GM23248 (cell line): ENCODE measurements around the gene GPR82.

ENCODE experiments used
- EZH2 ChIP-seq: fragments of 200-600 bp; sonication (generic); IDR thresholded peaks from 2 replicates; pipeline ENCODE4 v1.6.1; 2018; ENCODE audit warnings: antibody characterized with exemption, mild to moderate bottlenecking; ENCODE audit not compliant: insufficient read depth, poor library complexity, severe bottlenecking
- EZH2phosphoT487 ChIP-seq: fragments of 200-600 bp; sonication (generic); IDR thresholded peaks from 2 replicates; pipeline ENCODE4 v1.6.1; 2018; ENCODE audit warnings: antibody characterized with exemption, moderate library complexity, mild to moderate bottlenecking, low read depth; ENCODE audit not compliant: insufficient read depth

DNA sequence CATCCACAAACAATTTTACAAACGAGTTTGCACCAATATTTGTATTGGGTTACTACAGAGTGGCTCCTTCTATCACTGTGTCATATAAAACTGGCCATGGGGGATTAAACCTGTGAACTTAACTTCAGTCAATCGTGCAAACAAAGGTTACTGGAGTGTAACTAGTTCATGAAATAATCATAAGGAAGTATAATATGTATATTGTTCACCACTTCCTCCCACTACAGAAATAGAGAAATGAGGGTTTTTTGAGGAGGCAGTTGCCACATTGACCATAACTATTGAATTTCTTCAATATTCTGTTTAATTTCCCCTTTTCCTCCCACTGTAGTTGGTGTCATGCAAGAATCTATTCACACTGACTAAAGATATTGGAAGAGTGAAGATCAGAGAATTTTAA lies at the start of gene GPR82:
- TF ChIP-seq EZH2phosphoT487 (no peak), EZH2 (no peak)
